ENCODE measurements around the gene CDC37L1. TPM values are rescaled to one million over a fixed set of nuclear protein-coding genes. Genes with fewer than 3 reads are reported as not detected.

CDC37L1 gene
- total and polyA plus RNA-seq, 9 of the 15 experiments (the other 6 are each of a cell fraction or from before 2014, with no cell fraction given) = 1.5 to 7.9 (median 6.0) TPM

GRCh38 chr9:4679268-4680172, at the start of gene CDC37L1 (continued):
- peak; percentile 82 for TF ChIP-seq ZBTB12 (CRISPR knock-in tag; IDR thresholded peaks at IDR 0.05)
- TF ChIP-seq KDM5B (IDR thresholded peaks at IDR 0.05; ENCODE audit: insufficient replicate concordance, low read depth, low read length) = peak; percentile 90
- TF ChIP-seq ZNF24 (IDR thresholded peaks at IDR 0.05) = 0 out of 2 replicates have a peak, but pooled peaks have one; percentile 11
- no peak for TF ChIP-seq ZNF609 (CRISPR knock-in tag; IDR thresholded peaks at IDR 0.05; ENCODE audit: borderline replicate concordance)
- TF ChIP-seq ZBTB2 (IDR thresholded peaks at IDR 0.05) = peak; percentile 58; the same call in 1 of the 2 replicates
- TF ChIP-seq TCF7 (IDR thresholded peaks at IDR 0.05; ENCODE audit: borderline replicate concordance) = peak; percentile 61; the same call in 1 of the 2 replicates
- peak; percentile 59 to 66 for TF ChIP-seq NRF1 (conservative IDR thresholded peaks at IDR 0.05 in 1 of 2, IDR thresholded peaks at IDR 0.05 in 1 of 2)
- TF ChIP-seq ATF3 (IDR thresholded peaks at IDR 0.05) = no peak
- peak; percentile 84 for TF ChIP-seq ATF3 (CRISPR knock-in tag; conservative IDR thresholded peaks at IDR 0.05)
- peak; percentile 89 for TF ChIP-seq POLR2B (IDR thresholded peaks at IDR 0.05; ENCODE audit: low read depth, partially characterized antibody)
- TF ChIP-seq STAT5B (CRISPR knock-in tag; IDR thresholded peaks at IDR 0.05) = no peak
- peak; percentile 97 for TF ChIP-seq GABPB1 (CRISPR knock-in tag; IDR thresholded peaks at IDR 0.05)
- TF ChIP-seq TFE3 (CRISPR knock-in tag; IDR thresholded peaks at IDR 0.05) = no peak
